ENCODE results near the gene TSPAN4.

TSPAN4 gene

GRCh38 chr11:843818-844692, 1.4 kb downstream of the TSPAN4 start:
- Mint-ChIP-seq H3K4me3 (peak overlapping the region; percentile 73), H3K27ac (no peak overlapping the region), H3K36me3 (ENCODE audit: low read depth) (peaks cover 5% of the 10 kb centered on the region), H3K27me3 (ENCODE audit: low read depth) (peaks cover 5% of the 10 kb centered on the region), H3K9me3 (no peaks in the 10 kb centered on the region), H3K4me1 (ENCODE audit: low read depth) (peaks cover 10% of the 10 kb centered on the region)
- DNase-seq (ENCODE audit: low spot score): no peak

- Mint-ChIP-seq H3K27ac (no peak overlapping the region), H3K4me3 (no peak overlapping the region)
- DNase-seq (ENCODE audit: low spot score): no peak
These were observed 2.3 kb downstream of the TSPAN4 start for GRCh38 chr11:844693-845644.

GRCh38 chr11:845872-846495, 3.3 kb downstream of the TSPAN4 start:
- Mint-ChIP-seq H3K4me3 (no peak overlapping the region), H3K36me3 (ENCODE audit: low read depth) (no peaks in the 10 kb centered on the region), H3K9me3 (no peaks in the 10 kb centered on the region), H3K27me3 (ENCODE audit: low read depth) (peaks cover 8% of the 10 kb centered on the region), H3K4me1 (ENCODE audit: low read depth) (peaks cover 4% of the 10 kb centered on the region), H3K27ac (no peak overlapping the region)
- DNase-seq (ENCODE audit: low spot score): no peak

More at GRCh38 chr11:844693-845644, 2.3 kb downstream of the TSPAN4 start:
- peaks cover 4% of the 10 kb centered on the region for H3K36me3 Mint-ChIP-seq (ENCODE audit: low read depth)
- no peaks in the 10 kb centered on the region for H3K9me3 Mint-ChIP-seq
- H3K4me1 Mint-ChIP-seq (ENCODE audit: low read depth): peaks cover 10% of the 10 kb centered on the region
- H3K27me3 Mint-ChIP-seq (ENCODE audit: low read depth): peaks cover 8% of the 10 kb centered on the region

GRCh38 chr11:846496-847098, 3.9 kb downstream of the TSPAN4 start:
- no peak for DNase-seq (ENCODE audit: low spot score)
- no peaks in the 10 kb centered on the region for H3K36me3 Mint-ChIP-seq (ENCODE audit: low read depth)
- no peaks in the 10 kb centered on the region for H3K9me3 Mint-ChIP-seq
- peaks cover 8% of the 10 kb centered on the region for H3K27me3 Mint-ChIP-seq (ENCODE audit: low read depth)
- no peak overlapping the region for H3K4me3 Mint-ChIP-seq
- H3K4me1 Mint-ChIP-seq (ENCODE audit: low read depth): peaks cover 4% of the 10 kb centered on the region
- H3K27ac Mint-ChIP-seq: no peak overlapping the region

- Mint-ChIP-seq H3K27me3 (ENCODE audit: low read depth) (peaks cover 8% of the 10 kb centered on the region), H3K9me3 (no peaks in the 10 kb centered on the region)
These were observed 5.2 kb downstream of the TSPAN4 start for GRCh38 chr11:847876-848275.

GRCh38 chr11:848380-848931, 5.8 kb downstream of the TSPAN4 start:
- Mint-ChIP-seq H3K27ac (no peak overlapping the region), H3K36me3 (ENCODE audit: low read depth) (no peaks in the 10 kb centered on the region), H3K9me3 (no peaks in the 10 kb centered on the region), H3K4me1 (ENCODE audit: low read depth) (peaks cover 4% of the 10 kb centered on the region), H3K4me3 (peak overlapping the region; percentile 55), H3K27me3 (ENCODE audit: low read depth) (peaks cover 8% of the 10 kb centered on the region)
- peak; percentile 52 for DNase-seq (ENCODE audit: low spot score)

More at GRCh38 chr11:847876-848275, 5.2 kb downstream of the TSPAN4 start:
- DNase-seq (ENCODE audit: low spot score): no peak
- H3K27ac Mint-ChIP-seq: no peak overlapping the region
- H3K36me3 Mint-ChIP-seq (ENCODE audit: low read depth): no peaks in the 10 kb centered on the region
- H3K4me1 Mint-ChIP-seq (ENCODE audit: low read depth): peaks cover 4% of the 10 kb centered on the region
- H3K4me3 Mint-ChIP-seq: no peak overlapping the region

- Mint-ChIP-seq H3K4me1 (ENCODE audit: low read depth) (no peaks in the 10 kb centered on the region), H3K9me3 (no peaks in the 10 kb centered on the region), H3K27ac (no peak overlapping the region), H3K4me3 (peak overlapping the region; percentile 64), H3K36me3 (ENCODE audit: low read depth) (no peaks in the 10 kb centered on the region), H3K27me3 (ENCODE audit: low read depth) (peaks cover 8% of the 10 kb centered on the region)
- no peak for DNase-seq (ENCODE audit: low spot score)
These were observed 6.6 kb downstream of the TSPAN4 start for GRCh38 chr11:849104-849824.

GRCh38 chr11:849951-850774, 7.5 kb downstream of the TSPAN4 start:
- Mint-ChIP-seq H3K9me3 (no peaks in the 10 kb centered on the region), H3K4me3 (no peak overlapping the region), H3K4me1 (ENCODE audit: low read depth) (no peaks in the 10 kb centered on the region), H3K36me3 (ENCODE audit: low read depth) (no peaks in the 10 kb centered on the region), H3K27ac (no peak overlapping the region), H3K27me3 (ENCODE audit: low read depth) (peaks cover 8% of the 10 kb centered on the region)
- no peak for DNase-seq (ENCODE audit: low spot score)

- Mint-ChIP-seq H3K36me3 (ENCODE audit: low read depth) (no peaks in the 10 kb centered on the region), H3K4me3 (no peak overlapping the region), H3K27ac (no peak overlapping the region), H3K9me3 (no peaks in the 10 kb centered on the region), H3K4me1 (ENCODE audit: low read depth) (no peaks in the 10 kb centered on the region), H3K27me3 (ENCODE audit: low read depth) (peaks cover 8% of the 10 kb centered on the region)
- no peak for DNase-seq (ENCODE audit: low spot score)
These were observed 8.4 kb downstream of the TSPAN4 start for GRCh38 chr11:850775-851763.

- Mint-ChIP-seq H3K4me1 (ENCODE audit: low read depth) (no peaks in the 10 kb centered on the region), H3K9me3 (no peaks in the 10 kb centered on the region), H3K27me3 (ENCODE audit: low read depth) (peaks cover 8% of the 10 kb centered on the region), H3K36me3 (ENCODE audit: low read depth) (no peaks in the 10 kb centered on the region), H3K4me3 (no peak overlapping the region), H3K27ac (no peak overlapping the region)
- DNase-seq (ENCODE audit: low spot score): no peak
These were observed 10.1 kb downstream of the TSPAN4 start for GRCh38 chr11:852762-853161.

- Mint-ChIP-seq H3K4me1 (ENCODE audit: low read depth) (no peaks in the 10 kb centered on the region), H3K27me3 (ENCODE audit: low read depth) (peaks cover 3% of the 10 kb centered on the region), H3K36me3 (ENCODE audit: low read depth) (no peaks in the 10 kb centered on the region), H3K9me3 (no peaks in the 10 kb centered on the region), H3K4me3 (no peak overlapping the region), H3K27ac (no peak overlapping the region)
- no peak for DNase-seq (ENCODE audit: low spot score)
These were observed 11.2 kb downstream of the TSPAN4 start for GRCh38 chr11:853682-854448.

Data from T-helper 2 cell treated with Interferon-gamma antibody and Interleukin-4, amounts not matched to agents 5 μg/mL and 100 μg/mL, for 36 hours (primary cell).